ENCODE measurements around the gene FOLR2. TPM values are rescaled to one million over a fixed set of nuclear protein-coding genes. Genes with fewer than 3 reads are reported as not detected.

The FOLR2 gene
- polyA plus RNA-seq, 1 of the 3 experiments (the other 2 are of a cell fraction) = not detected

DNA sequence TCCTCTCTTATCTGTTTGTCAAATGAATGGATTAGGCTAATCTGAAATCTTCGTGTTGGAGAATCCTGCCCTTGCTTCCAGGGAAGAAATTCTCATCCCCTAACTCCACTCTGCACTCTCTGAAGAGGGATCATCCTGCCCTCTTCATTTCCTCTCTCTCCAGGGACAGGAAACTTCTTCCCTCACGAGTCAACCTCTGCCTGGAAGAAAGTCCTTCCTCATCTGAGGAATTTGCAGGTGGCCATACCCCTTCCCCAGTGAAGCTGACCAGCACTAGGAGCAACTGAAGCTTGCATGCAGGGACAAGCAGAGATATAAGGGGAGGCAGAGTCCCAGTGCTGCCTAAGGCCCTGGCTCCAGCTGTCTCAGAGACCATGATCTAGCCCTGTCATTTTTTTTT, 31.0 kb downstream of the FOLR2 start:
- 52% methylated on average over 2 of the region's 2 CpGs for WGBS (ENCODE audit: low lambda C conversion rate)
- no peak overlapping the region for H3K4me3 ChIP-seq (ENCODE audit: low read depth in 2 of 2, low read length in 1 of 2)
- peaks cover 0 to 10% of the 10 kb centered on the region in 2 experiments; a peak in 1 of 4 replicates for H3K4me1 ChIP-seq (ENCODE audit: control insufficient read depth in 1 of 2, insufficient read depth in 2 of 2, low read depth in 1 of 2, low read length in 1 of 2)
- POLR2A ChIA-PET = interaction anchor here (0.7 to 15.5 kb wide), 2 partner anchors 9 to 65 kb away, joined by 4 to 550 read pairs; no protein-coding TSS in a partner anchor
- peaks cover 6% of the 10 kb centered on the region for H3F3A ChIP-seq (replicated peaks; ENCODE audit: insufficient read depth)
- no peak for DNase-seq
- CTCF ChIA-PET = interaction anchor here (0.7 to 19.7 kb wide), 5 partner anchors 8 to 186 kb away, joined by 3 to 314 read pairs (median 4); no protein-coding TSS in a partner anchor
- H3K79me2 ChIP-seq (ENCODE audit: insufficient read depth) = peaks cover 10% of the 10 kb centered on the region
- H4K20me1 ChIP-seq (ENCODE audit: insufficient read depth) = no peaks in the 10 kb centered on the region; the same call in 1 of the 2 replicates
- no peak overlapping the region for H3K27ac ChIP-seq (ENCODE audit: low read depth in 2 of 2, low read length in 1 of 2)
- H3K27me3 ChIP-seq (ENCODE audit: insufficient read depth) = no peaks in the 10 kb centered on the region; the same call in 1 of the 2 replicates
- TF ChIP-seq, protein P1, sequence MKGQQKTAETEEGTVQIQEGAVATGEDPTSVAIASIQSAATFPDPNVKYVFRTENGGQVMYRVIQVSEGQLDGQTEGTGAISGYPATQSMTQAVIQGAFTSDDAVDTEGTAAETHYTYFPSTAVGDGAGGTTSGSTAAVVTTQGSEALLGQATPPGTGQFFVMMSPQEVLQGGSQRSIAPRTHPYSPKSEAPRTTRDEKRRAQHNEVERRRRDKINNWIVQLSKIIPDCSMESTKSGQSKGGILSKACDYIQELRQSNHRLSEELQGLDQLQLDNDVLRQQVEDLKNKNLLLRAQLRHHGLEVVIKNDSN (IDR thresholded peaks at IDR 0.05; ENCODE audit: borderline replicate concordance, low read depth) = no peak
- no peak for TF ChIP-seq POLR2AphosphoS5 (IDR thresholded peaks at IDR 0.05; ENCODE audit: low read depth, low read length)
- no peak for TF ChIP-seq FOSL2 (IDR thresholded peaks at IDR 0.05; ENCODE audit: borderline replicate concordance, low read depth)
- TF ChIP-seq TEAD4 (IDR thresholded peaks at IDR 0.05; ENCODE audit: borderline replicate concordance, insufficient read depth) = no peak
- no peak for TF ChIP-seq RCOR1 (IDR thresholded peaks at IDR 0.05; ENCODE audit: low read length)
- no peak for TF ChIP-seq NRF1 (IDR thresholded peaks at IDR 0.05; ENCODE audit: low read depth, low read length)
- TF ChIP-seq JUND (IDR thresholded peaks at IDR 0.05) = no peak
- TF ChIP-seq, protein P2, sequence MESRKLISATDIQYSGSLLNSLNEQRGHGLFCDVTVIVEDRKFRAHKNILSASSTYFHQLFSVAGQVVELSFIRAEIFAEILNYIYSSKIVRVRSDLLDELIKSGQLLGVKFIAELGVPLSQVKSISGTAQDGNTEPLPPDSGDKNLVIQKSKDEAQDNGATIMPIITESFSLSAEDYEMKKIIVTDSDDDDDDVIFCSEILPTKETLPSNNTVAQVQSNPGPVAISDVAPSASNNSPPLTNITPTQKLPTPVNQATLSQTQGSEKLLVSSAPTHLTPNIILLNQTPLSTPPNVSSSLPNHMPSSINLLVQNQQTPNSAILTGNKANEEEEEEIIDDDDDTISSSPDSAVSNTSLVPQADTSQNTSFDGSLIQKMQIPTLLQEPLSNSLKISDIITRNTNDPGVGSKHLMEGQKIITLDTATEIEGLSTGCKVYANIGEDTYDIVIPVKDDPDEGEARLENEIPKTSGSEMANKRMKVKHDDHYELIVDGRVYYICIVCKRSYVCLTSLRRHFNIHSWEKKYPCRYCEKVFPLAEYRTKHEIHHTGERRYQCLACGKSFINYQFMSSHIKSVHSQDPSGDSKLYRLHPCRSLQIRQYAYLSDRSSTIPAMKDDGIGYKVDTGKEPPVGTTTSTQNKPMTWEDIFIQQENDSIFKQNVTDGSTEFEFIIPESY (IDR thresholded peaks at IDR 0.05; ENCODE audit: borderline replicate concordance, low read depth) = no peak
- no peak for TF ChIP-seq FOXM1 (IDR thresholded peaks at IDR 0.05; ENCODE audit: low read depth)
- TF ChIP-seq, protein P3, sequence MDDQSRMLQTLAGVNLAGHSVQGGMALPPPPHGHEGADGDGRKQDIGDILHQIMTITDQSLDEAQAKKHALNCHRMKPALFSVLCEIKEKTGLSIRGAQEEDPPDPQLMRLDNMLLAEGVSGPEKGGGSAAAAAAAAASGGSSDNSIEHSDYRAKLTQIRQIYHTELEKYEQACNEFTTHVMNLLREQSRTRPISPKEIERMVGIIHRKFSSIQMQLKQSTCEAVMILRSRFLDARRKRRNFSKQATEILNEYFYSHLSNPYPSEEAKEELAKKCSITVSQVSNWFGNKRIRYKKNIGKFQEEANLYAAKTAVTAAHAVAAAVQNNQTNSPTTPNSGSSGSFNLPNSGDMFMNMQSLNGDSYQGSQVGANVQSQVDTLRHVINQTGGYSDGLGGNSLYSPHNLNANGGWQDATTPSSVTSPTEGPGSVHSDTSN (IDR thresholded peaks at IDR 0.05) = no peak
- TF ChIP-seq EP300 (IDR thresholded peaks at IDR 0.05; ENCODE audit: borderline replicate concordance in 1 of 2, low read depth in 1 of 2, low read length in 1 of 2) = no peak
- TF ChIP-seq, protein P4, sequence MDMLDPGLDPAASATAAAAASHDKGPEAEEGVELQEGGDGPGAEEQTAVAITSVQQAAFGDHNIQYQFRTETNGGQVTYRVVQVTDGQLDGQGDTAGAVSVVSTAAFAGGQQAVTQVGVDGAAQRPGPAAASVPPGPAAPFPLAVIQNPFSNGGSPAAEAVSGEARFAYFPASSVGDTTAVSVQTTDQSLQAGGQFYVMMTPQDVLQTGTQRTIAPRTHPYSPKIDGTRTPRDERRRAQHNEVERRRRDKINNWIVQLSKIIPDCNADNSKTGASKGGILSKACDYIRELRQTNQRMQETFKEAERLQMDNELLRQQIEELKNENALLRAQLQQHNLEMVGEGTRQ (IDR thresholded peaks at IDR 0.05; ENCODE audit: borderline replicate concordance, low read depth, low read length) = no peak
- TF ChIP-seq RFX5 (IDR thresholded peaks at IDR 0.05; ENCODE audit: low read length) = no peak
- no peak for TF ChIP-seq SIN3A (IDR thresholded peaks at IDR 0.05; ENCODE audit: borderline replicate concordance, low read depth, low read length)
- TF ChIP-seq FOXJ3 (CRISPR knock-in tag; IDR thresholded peaks at IDR 0.05) = no peak
- TF ChIP-seq EZH2phosphoT487 (IDR thresholded peaks at IDR 0.05; ENCODE audit: borderline replicate concordance, low read depth) = no peak
- TF ChIP-seq, protein P5, sequence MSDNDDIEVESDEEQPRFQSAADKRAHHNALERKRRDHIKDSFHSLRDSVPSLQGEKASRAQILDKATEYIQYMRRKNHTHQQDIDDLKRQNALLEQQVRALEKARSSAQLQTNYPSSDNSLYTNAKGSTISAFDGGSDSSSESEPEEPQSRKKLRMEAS (IDR thresholded peaks at IDR 0.05; ENCODE audit: low read depth) = no peak
- TF ChIP-seq, protein P6, sequence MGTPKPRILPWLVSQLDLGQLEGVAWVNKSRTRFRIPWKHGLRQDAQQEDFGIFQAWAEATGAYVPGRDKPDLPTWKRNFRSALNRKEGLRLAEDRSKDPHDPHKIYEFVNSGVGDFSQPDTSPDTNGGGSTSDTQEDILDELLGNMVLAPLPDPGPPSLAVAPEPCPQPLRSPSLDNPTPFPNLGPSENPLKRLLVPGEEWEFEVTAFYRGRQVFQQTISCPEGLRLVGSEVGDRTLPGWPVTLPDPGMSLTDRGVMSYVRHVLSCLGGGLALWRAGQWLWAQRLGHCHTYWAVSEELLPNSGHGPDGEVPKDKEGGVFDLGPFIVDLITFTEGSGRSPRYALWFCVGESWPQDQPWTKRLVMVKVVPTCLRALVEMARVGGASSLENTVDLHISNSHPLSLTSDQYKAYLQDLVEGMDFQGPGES (IDR thresholded peaks at IDR 0.05; ENCODE audit: low read depth, low read length) = no peak
- no peak overlapping the region for H2AFZ ChIP-seq (ENCODE audit: low read depth)
- no peak overlapping the region for H3K9ac ChIP-seq
- no peaks in the 10 kb centered on the region for H3K36me3 ChIP-seq (replicated peaks in 1 of 2; ENCODE audit: control insufficient read depth in 1 of 2, insufficient read depth in 2 of 2, low read length in 1 of 2)
- no peaks in the 10 kb centered on the region for H3K9me3 ChIP-seq
- H3K4me2 ChIP-seq = no peak overlapping the region
- no peaks in the 10 kb centered on the region for H3K9me2 ChIP-seq

All from SK-N-SH (cell line).